HG02571 (cell line): Measurements from ENCODE around the gene CHI3L1.

Experiments used
- ATAC-seq: cut with Tn5 transposase; IDR thresholded peaks from one replicate; pipeline ENCODE4 v1.9.1; 2021; ENCODE audit warnings: mild to moderate bottlenecking, moderate library complexity; ENCODE audit not compliant: unreplicated experiment

The CHI3L1 gene

DNA sequence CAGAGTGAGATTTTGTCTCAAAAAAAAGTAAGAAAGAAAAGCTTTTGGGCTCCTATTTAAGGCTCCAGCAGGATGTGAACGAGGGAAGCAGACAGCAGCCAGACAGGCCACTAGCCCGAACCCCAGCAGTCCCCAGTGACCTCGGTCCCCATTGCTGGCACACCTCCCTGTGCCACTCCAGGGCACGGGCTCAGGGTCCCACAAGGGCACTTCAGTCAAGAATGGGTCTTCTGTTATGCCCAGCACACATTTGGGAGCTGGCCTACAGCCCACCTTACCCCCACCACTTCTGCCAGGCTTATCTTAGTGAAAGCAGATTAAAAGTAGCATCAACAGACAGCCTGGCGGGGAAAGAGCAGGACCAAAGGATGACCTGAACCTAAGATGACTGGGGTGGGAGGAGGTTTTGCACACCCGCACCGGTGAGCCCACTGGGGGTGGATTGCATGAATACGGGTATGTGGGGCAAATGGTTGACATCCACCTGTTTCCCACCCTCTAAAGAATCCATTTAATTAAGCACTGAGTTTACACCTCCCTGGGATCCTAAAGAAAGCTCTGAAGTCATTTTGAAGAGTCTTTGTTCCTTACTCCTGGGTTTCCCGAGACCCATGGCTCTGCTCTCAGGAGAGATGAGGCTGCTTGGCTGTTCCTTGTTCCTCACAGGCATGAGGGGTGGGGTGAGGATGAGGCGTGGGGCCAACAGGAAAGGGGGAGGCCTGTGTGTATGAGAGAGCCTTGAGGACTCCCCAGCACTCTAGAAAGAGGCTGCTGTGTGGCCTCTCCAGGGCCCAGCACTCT lies 4.7 kb downstream of the CHI3L1 start:
- ATAC-seq = no peak

DNA sequence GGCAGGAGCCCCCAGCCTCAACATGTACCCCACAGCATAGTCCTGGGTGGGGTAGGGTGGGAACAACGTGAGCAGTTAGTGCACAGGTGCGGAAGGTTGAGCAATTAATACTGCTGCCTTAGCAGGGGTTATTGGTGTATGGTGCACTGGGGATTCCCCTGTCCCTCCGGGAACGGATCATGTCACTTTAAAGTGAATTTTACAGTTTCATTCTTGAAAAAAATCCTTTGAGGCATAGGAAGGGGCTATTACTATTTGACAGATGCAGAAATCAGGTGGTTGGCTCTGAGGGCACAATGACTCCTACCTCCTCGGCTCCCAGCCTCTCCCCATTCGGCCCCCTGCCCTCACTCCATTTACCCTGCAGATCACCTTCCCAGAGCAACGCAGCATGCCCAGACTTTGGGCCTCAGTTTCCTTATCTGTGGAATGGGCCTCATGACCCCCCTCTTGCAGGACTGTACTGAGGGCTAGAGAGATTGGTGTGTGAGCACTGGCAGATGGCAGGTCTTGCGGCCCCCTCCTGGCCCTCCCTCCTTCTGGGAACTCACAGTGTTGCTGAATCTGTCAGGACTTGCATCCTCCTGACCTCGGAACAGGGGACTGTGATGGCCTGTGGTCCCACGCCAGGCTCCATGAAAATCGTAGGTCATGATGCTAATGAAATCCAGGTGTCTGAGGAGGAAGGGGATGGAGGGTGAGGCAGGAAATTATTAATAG lies 5.7 kb downstream of the CHI3L1 start:
- ATAC-seq = no peak

DNA sequence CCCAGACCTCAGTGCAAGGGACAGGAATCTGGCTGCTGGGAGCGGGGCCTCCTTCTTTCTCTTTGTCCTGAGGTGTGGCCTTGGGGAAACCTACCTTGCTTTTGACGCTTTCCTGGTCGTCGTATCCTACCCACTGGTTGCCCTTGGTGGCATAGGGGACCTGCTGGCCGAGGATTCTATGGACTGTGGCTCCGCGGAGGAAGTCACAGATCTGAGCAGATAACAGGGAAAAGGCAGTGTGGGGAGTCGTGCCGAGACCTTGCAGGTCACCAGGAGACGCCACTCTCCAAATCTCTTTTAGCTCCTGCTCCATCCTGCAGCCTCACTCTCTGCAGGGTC lies 6.9 kb downstream of the CHI3L1 start:
- no peak for ATAC-seq

DNA sequence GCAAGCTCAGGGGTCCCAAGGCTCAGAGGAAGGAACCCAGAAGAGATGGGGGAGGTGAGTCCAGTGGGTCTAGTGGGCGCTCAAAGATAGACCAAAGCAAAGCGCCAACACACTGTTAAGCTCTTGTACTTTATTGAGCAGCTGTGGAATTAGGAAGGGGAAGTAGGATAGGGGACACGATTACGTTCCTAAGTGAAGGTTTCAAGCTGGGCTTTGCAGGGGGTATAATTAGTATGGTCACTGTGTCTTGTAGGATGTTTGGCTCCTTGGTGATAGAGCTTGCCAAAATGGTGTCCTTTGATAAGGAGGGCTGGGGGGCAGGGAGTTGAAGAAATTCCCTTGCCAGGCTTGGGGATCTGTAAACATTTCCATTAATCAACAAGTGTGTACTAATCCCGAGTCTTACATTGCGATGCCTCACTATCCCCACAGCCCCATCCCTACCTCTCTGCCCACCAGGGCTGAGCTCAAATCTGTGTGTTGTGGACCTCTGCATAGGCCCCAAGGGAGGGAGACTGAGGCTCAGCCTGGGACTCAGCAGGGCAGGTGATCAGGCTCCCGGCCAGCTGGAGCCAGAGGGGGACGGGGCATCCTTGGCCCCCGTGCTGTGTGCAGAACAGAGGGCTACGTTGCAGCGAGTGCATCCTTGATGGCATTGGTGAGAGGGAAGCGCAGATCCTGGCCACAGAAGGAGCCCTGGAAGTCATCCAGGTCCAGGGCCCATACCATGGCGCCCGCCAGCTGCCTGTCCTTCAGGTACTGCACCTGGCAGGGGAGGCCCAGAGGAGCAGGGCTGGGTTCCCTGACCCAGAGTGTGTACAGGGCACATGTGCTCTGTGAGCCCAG lies 7.5 kb downstream of the CHI3L1 start:
- ATAC-seq = no peak

DNA sequence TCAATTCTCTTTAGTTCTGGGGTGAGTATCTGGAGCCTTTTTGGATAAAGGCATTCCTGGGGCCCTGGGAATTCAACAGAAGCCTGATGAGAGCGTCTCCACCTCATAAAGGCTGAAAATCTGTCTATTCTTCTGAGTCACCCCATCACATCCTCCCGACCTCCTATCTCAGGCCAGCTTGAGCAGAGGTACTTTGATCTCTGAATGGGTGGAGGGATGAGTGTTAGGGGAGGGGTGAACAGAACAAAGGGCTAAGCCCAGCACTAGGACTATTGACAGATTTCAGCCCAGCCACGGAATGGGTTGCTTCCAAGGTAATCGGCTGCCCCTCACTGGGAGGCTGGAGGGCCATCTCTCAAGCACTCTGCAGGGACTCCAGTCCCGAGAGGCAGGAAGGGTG lies 8.4 kb downstream of the CHI3L1 start:
- ATAC-seq = no peak

DNA sequence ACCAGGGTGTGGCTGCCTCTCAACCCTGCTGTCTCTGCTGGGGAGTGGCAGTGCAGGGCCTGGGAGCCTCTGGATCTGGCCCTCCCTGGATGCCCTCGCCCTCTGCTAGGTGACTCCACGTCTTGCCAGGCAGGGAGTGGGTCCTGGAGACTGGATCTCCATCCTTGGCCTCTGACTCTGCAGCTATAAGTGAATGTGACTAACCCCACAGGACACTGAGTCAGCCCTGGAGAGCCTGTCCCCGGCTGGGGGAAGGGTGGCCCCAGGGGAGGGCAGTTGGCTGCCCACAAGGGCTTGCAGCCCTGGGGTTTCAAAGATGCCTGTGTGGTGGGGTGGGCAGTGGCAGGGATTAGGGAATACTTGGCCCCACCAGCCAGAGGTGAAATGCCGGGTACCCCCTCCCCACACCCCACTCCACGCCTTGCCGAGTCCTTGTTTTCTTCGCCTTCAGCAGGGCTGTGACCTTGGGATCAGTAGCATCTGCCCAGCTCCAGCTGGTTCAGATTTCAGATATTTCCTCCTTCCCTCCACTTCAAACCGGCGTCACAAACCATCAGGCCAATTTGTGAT lies 8.9 kb downstream of the CHI3L1 start:
- ATAC-seq = no peak

DNA sequence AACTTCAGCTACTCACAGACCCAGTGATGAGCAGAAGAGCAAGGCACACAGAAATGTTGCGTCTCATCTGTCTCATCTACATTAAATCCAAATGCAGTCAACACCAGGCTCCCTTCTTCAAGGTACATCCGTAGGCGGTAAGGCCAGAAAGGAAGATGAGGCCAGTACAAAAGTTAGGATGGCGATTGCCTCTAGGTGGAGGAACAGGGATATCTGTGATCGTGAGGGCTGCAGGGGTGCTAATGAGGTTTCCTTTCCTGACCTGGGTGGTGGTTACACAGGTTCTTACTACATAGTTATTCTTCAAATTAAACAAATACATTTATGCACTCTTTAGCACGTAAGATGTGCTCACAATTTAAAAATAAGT lies 9.5 kb downstream of the CHI3L1 start:
- no peak for ATAC-seq

DNA sequence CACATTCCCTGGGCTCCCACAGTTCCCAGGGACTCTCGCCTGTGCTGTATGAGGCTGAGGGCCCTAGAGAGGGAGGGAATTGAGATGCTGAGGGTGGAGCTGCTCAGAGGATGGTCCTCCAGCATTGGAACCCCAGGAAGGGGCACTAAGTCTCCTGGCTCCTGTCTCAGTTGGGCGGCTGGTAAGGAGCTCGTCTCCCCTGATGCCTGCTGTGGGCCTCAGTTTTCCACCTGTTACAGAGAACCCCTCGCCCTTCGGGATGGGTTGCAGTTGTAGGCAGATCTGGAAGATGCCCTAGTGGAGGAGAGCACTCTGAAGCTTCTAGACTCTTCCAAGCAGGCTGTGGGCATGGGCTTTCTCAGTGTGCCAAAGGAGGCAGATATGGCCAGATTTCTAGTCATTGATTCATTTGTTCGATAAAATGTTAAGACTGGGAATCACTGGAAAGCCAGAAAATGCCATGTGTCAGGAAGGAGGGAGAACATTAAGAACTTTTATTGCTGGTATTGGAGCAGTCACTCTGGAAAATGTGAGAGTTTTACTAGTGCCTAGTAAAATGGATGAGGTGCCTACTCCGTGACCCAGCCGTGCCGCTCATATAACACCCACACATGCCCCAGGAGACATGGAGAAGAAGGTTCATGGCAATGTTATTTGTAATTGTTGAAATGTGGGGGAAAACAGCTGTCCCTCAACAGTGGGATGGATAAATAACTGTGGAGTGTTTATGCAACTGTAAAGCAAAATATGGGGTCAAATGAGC lies 10.1 kb downstream of the CHI3L1 start:
- no peak for ATAC-seq

DNA sequence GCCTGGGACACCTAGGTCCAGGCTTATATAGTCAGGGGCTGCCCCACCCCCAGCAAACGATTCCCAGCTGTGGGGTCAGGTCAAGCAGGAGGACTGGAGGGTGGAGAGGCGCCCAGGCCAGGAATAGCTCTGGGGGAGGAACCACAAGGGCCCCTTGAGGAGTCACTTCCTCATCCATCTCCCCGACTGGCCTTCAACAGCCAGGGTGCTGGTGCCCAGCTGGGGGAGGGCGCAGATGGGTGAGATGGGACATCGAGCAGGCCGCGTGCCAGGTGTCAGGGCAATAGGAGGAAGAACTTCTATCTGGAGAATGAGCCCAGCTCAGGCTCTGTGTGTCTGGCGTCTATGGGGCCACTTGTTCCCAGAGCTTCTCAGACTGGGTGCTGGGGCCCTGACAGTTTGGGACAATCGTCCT lies 10.7 kb downstream of the CHI3L1 start:
- no peak for ATAC-seq

DNA sequence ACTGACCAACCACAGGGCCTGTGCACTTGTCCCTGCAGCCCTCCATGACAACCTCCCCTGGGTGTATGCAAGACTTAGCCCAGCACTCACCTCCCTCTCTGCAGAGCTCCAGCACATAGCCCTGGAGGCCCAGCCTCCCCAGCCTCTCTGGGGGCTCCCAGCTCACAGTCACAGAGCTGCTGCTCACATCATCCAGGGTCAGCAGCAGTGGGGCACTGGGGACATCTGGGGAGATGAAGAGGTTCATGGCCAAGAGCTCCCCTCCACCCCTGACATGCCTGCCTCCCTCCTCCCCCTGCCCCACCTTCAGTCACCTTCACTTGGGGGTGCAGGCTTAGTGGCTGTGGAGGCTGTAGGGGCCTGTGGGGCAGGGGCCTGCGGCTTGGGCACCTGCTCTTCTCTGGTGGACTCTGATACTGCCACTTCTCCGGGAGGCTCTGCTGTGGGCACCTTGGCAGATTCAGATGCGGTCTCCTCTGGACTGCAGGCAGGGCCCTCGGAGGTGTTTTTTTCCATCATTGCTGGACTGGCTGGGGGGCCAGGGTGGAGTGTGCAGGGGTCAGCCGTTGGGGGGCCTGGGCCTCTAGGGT lies 11.2 kb downstream of the CHI3L1 start, which contains the start of gene MYBPH:
TSS of gene MYBPH (minus strand) at position 590 of the 590 bp plus-strand sequence. CDS start at position 519, 71 bp downstream.
- ATAC-seq = no peak

DNA sequence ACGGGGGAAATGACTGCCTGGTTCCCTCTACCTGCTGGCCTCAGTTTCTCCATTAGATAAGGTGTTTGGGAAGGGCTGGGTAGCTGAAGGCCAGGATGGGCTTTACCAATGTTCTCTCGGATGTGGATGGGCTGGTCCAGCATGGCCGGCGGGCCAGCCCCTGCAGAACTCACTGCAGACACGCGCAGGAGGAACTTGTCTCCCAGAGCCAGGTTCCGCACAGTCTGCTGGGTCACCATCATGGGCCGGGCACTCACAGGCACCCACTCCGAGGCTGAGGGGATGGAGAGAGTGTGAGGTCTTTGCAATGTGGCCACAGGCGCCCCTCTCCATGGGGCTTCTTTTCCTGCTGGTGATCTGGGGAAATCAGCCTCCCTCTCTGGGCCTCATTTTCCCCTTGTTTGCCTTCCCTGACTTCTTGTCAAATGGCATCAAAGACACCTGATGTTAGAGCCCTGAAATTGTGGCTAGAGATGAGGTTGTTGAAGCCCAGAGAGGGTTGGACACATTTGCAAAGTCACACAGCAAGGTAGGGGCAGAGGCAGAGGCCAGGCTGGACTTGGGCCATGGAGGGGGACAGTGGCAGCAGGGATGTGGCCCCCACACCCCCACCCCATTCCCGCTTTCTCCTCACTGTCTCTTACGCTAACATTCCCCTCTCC lies 12.0 kb downstream of the CHI3L1 start:
- no peak for ATAC-seq

DNA sequence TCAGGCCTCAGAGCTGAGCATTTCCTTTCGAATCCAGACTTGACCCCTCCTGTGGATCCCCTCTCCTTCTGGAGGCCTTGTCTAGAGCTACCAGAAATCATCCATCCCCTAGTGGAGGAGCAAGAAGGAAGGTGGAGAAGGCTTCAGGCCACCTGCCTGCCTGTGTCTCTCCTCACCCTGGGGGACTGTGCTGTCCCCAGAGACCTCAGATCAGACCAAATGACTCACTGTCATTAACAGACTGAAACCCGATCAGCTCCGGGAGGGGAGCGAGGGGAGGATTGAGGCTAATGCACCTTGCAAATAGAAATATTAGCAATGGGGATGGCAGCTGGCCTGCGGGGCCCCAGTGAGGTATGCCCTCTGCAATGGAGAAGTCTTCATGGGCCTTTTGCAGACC lies 12.9 kb downstream of the CHI3L1 start:
- no peak for ATAC-seq

DNA sequence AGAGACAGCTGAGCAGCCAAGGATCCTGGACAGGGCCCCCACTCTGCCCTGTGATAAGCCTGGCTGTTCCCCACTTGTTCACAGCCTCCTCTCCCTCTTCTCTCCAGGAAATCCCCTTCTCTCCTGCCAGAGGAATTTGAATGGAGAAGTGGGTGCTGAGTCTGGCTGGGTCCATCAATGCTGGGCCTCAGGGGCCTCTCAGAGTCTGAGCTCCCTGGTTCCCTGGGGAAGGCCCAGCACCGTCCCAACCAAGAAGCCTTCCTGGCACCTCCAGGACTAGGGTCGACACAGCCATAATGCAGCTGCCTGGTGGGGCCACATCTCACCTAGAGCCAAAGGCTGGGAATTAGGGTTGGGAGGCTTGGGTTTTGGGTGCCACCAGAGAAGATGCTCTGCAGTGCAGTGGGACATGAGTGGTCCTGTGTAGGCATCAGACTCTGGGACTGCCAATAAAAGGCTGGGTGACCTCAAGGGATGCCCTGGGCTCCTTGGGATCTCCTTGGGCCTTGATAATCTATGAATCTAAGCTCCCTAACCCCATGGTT lies 13.4 kb downstream of the CHI3L1 start:
- no peak for ATAC-seq

DNA sequence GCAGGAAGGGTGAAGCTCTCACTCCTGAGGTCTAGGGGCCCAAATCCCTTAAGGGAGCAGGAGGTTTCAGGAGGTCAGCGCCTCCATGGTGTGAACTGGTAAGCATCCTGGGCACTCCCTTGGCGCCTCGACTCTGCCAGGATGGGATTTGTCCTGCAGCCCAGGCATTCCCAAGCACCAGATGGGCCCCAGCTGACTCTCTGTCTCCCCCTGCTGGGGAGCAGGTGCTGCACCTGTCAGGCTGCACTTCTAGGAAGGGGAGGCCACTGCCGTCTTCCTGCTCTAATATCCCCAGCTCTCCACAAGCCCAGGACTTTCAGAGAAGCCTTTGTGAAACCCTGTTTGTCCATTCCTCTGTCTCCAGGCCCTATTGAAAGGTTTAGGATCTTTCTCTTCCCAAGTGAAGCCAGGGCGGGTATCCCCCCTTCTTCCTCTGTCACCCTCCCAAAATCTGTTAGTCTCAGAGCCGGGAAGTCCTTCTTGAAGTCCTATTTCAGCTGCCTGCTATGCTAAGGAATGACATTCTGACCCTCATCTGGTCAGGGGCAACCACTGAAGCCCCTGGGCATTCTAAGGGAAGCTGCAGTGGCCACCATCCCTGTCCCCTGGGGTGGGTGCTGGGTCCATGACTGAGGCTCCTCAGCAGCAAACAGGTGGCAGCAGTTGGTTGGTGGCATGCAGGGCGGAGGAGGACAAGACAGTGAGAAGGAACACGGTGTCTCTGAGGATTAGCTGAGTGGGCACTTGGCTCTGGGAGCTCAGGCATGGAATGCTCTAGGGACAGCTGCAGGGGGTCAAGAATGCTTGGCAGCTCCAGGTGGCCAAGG lies 14.1 kb downstream of the CHI3L1 start:
- no peak for ATAC-seq

DNA sequence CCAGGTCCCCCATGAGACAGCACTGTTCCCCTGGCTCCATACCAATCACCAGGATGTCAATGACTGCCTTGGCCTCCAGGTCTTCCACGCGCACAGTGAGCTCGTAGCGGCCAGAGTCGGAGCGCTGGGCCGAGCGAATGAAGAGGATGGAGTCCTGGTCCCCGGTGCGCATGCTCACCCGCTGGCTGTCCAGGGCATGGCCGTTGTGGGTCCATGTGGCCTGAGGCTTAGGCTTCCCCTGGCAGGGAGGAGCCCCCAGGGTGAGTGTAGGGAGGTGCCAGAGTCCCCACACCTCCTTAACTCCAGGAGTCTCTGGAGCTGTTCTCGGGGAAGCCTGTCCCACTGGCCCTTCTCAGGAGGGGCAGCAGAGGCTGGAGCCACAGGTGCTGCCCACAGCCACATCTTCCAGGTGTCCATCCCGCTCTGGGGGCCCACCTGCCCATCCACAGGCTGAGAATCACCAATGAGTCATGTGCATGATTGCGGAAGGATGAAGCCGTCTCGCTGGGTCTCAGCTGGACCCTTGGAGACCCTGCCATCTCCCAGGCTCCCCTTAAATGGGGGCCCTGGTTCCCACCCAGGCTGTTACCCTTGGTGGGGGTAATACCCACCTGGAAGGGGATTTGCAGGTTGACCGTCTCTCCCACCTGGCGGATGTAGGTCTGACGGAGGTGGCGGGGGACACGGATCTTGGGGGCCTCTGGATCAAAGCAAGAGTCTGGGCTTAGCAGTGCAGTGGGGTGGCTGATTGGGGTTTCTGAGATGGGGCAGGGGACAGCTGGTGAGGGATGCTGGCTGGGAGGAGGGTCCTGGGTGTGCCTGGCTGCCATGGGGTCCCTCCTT lies 14.9 kb downstream of the CHI3L1 start:
- ATAC-seq = no peak

DNA sequence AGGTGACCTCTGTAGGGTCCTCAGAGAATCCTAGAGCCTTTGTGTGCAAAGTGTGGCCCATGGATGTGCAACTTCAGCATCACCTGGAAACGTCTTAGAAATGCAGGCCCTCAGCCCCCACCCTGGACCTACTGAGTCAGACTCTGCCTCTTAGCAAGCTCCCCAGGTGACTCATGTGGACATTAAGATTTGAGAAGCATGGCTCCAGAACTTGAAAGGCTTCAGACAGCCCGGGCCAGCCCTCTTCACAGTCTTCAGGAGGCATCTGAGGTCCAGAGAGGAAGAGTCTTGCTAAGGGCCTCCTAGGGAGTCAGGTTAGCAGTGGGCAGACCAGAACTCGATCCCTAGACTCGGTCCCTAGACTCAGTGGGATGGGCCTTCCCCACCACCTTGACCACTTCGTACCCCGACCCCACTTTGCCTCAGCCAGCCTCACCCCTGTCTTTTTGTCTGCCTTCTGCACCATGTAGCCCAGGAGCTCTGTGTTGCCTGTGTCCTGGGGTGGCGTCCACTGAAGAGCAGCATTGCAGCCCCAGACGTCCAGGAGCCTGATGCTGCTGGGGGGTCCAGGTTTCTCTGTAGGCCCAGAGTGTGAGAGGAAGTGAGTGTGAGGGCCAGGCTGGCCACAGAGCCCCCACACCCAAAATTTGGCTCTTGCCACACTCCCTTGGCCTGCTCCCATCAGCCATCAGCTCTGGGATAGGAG lies 15.7 kb downstream of the CHI3L1 start:
- no peak for ATAC-seq
